ENCODE measurements around the gene TEPSIN. TPM values are rescaled to one million over a fixed set of nuclear protein-coding genes. Genes with fewer than 3 reads are reported as not detected.

Gene TEPSIN
- total RNA-seq, 1 donor from 2014 or later, result 117 TPM

GRCh38 chr17:81221371-81221841, 17.4 kb downstream of the TEPSIN start:
- intact Hi-C loops (cut with DNase I), result no loop called here

DNA sequence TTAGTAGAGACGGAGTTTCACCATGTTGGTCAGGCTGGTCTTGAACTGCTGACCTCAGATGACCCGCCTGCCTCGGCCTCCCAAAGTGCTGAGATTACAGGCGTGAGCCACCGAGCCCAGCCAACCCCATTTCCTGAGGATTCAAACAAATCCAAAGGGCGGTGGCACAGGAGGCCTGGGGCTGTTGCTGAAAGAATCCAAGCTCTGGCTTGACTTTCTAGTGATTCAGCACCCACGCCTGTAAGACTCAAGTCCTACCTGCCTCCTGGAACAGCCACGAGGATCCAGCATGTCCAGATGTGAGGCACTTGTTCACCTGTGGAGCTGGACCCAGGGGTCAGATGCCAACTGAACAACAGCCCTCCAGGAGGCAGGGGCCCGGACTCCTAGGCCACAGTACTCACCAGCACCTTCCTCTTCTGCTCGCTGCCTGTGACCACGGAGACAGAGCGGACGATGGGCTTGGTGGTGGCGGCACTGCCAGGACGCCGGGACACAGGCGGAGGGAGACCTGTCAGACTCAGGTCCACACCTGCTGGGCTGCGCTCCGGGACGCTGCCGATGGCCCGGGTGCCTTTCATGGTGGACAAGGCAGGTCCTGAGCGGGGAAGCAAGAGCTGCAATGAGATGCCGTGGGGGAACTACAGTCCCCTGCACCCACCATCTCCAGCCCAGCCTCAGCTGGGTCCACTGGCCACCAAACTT, 19.2 kb downstream of the TEPSIN start:
- no peaks in the 10 kb centered on the region for H3K27me3 ChIP-seq
- intact Hi-C loops (cut with DNase I), result no loop called here
- DNase-seq (ENCODE audit: low spot score in 2 of 2), result no peak

More at GRCh38 chr17:81221371-81221841, 17.4 kb downstream of the TEPSIN start:
- no peaks in the 10 kb centered on the region for H3K9me3 ChIP-seq
- no peaks in the 10 kb centered on the region for H3K36me3 ChIP-seq
- peak overlapping the region; percentile 79 to 87 for H3K4me3 ChIP-seq
- H3K27ac ChIP-seq, result no peak overlapping the region
- DNase-seq (ENCODE audit: low spot score in 2 of 2), result no peak
- peaks cover 0 to 17% of the 10 kb centered on the region in 2 donors for H3K4me1 ChIP-seq
- no peak for TF ChIP-seq CTCF (IDR thresholded peaks at IDR 0.05)
- H3K27me3 ChIP-seq, result no peaks in the 10 kb centered on the region

GRCh38 chr17:81218991-81219390, 19.9 kb downstream of the TEPSIN start:
- Histone ChIP-seq H3K27ac (no peak overlapping the region), H3K36me3 (no peaks in the 10 kb centered on the region), H3K4me3 (no peak overlapping the region), H3K4me1 (peaks cover 0 to 17% of the 10 kb centered on the region in 2 donors), H3K27me3 (no peaks in the 10 kb centered on the region), H3K9me3 (no peaks in the 10 kb centered on the region)
- no peak for TF ChIP-seq CTCF (IDR thresholded peaks at IDR 0.05)
- intact Hi-C loops (cut with DNase I), result no loop called here
- no peak for DNase-seq (ENCODE audit: low spot score in 2 of 2)

More for the DNA sequence above, 19.2 kb downstream of the TEPSIN start:
- H3K4me1 ChIP-seq, result peaks cover 0 to 17% of the 10 kb centered on the region in 2 donors
- H3K27ac ChIP-seq, result no peak overlapping the region
- H3K36me3 ChIP-seq, result no peaks in the 10 kb centered on the region
- H3K4me3 ChIP-seq, result no peak overlapping the region
- TF ChIP-seq CTCF (IDR thresholded peaks at IDR 0.05), result no peak
- no peaks in the 10 kb centered on the region for H3K9me3 ChIP-seq

DNA sequence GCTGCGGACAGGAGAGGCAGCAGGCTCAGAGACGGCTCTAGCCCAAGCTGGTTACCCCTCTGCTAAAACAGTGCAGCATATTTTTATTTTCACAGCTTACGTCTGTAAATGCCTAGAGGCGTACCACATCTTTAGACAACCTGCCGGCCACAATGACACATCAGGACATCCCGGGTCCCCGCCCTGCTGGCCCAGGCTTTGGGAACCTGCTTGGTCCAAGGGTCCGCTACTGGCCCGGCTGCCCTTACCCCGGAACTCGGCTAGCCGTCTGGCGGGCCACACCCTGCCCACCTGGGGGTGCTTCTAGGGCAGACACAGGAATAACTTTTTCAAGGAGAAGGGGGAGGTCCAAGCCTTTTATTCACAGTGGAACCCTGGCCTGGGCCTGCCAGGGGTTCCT, 20.4 kb downstream of the TEPSIN start:
- no peak for DNase-seq (ENCODE audit: low spot score in 2 of 2)
- TF ChIP-seq CTCF (IDR thresholded peaks at IDR 0.05), result no peak

DNA sequence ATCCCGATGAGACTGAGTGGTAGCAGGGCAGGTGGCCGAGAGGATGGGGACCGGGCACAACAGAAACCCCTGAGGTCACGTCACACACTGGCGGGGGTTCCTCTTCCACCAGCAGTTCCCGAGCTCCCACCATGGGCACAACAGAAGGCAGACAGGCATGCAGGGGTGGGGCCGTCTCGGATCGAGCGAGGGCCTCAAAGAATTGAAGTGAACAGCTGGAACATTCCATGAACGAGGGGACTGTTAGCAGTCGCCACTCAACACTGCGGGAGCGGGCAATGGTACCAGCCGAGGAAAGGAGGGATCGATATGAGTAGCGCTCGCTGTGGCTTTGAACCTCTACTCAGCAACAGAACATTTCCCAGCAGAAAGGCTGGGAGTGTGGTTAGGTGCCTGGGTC, 21.4 kb downstream of the TEPSIN start:
- no peak for TF ChIP-seq CTCF (IDR thresholded peaks at IDR 0.05)
- H3K4me3 ChIP-seq, result no peak overlapping the region
- no peaks in the 10 kb centered on the region for H3K9me3 ChIP-seq
- H3K4me1 ChIP-seq, result peaks cover 0 to 11% of the 10 kb centered on the region in 2 donors
- no peak overlapping the region for H3K27ac ChIP-seq
- H3K36me3 ChIP-seq, result no peaks in the 10 kb centered on the region
- H3K27me3 ChIP-seq, result no peaks in the 10 kb centered on the region
- DNase-seq (ENCODE audit: low spot score in 2 of 2), result no peak
- intact Hi-C loops (cut with DNase I), result no loop called here

More for the DNA sequence above, 20.4 kb downstream of the TEPSIN start:
- Histone ChIP-seq H3K36me3 (no peaks in the 10 kb centered on the region), H3K4me3 (no peak overlapping the region), H3K9me3 (no peaks in the 10 kb centered on the region), H3K27ac (no peak overlapping the region), H3K4me1 (peaks cover 0 to 14% of the 10 kb centered on the region in 2 donors), H3K27me3 (no peaks in the 10 kb centered on the region)
- intact Hi-C loops (cut with DNase I), result no loop called here
